Kidney capillary endothelial cell (primary cell): ENCODE data around the gene ARHGAP32.
"Not testable (repeated sequence)": the region's sequence is repeated elsewhere in the genome, so short reads cannot be mapped to it uniquely, and the experiment has no call there.

ENCODE experiments used
- DNase-seq: peaks from one replicate; pipeline ENCODE4 v3.0.0-alpha.2; 2018; ENCODE audit warnings: low spot score

Gene ARHGAP32

GRCh38 chr11:129202646-129203045, 10.5 kb upstream of the ARHGAP32 start:
- no peak for DNase-seq

GRCh38 chr11:129195682-129196081, 3.6 kb upstream of the ARHGAP32 start:
- DNase-seq = no peak

- no peak for DNase-seq
Measured at GRCh38 chr11:129191649-129192048, 476 bp downstream of the ARHGAP32 start.

- DNase-seq = no peak
Measured at GRCh38 chr11:129190087-129190486, 2.0 kb downstream of the ARHGAP32 start.

- no peak for DNase-seq
Measured at GRCh38 chr11:129189646-129190045, 2.5 kb downstream of the ARHGAP32 start.

- not testable (repeated sequence) for DNase-seq
Measured at GRCh38 chr11:129185082-129185481, 7.0 kb downstream of the ARHGAP32 start.

GRCh38 chr11:129184581-129184980, 7.5 kb downstream of the ARHGAP32 start:
- no peak for DNase-seq

GRCh38 chr11:129167315-129167714, 24.8 kb downstream of the ARHGAP32 start:
- no peak for DNase-seq

GRCh38 chr11:129163714-129164164, 28.4 kb downstream of the ARHGAP32 start:
- no peak for DNase-seq

- DNase-seq = not testable (repeated sequence)
Measured at GRCh38 chr11:129157080-129157479, 35.0 kb downstream of the ARHGAP32 start.

GRCh38 chr11:129155745-129156144, 36.4 kb downstream of the ARHGAP32 start:
- no peak for DNase-seq

- no peak for DNase-seq
Measured at GRCh38 chr11:129148487-129148886, 43.6 kb downstream of the ARHGAP32 start.

GRCh38 chr11:129146191-129146590, 45.9 kb downstream of the ARHGAP32 start:
- DNase-seq = peak; percentile 7

GRCh38 chr11:129145276-129145675, 46.8 kb downstream of the ARHGAP32 start:
- DNase-seq = no peak

GRCh38 chr11:129144256-129144655, 47.9 kb downstream of the ARHGAP32 start:
- DNase-seq = no peak

- peak; percentile 99 for DNase-seq
Measured at GRCh38 chr11:129143335-129143734, 48.8 kb downstream of the ARHGAP32 start.

- DNase-seq = no peak
Measured at GRCh38 chr11:129141748-129142523, 50.2 kb downstream of the ARHGAP32 start.

- DNase-seq = no peak
Measured at GRCh38 chr11:129131316-129131715, 60.8 kb downstream of the ARHGAP32 start.

GRCh38 chr11:129128881-129129620, 63.1 kb downstream of the ARHGAP32 start:
- not testable (repeated sequence) for DNase-seq

- no peak for DNase-seq
Measured at GRCh38 chr11:129119036-129119435, 73.1 kb downstream of the ARHGAP32 start.

- DNase-seq = peak; percentile 70
Measured at GRCh38 chr11:129117595-129118350, 74.4 kb downstream of the ARHGAP32 start.
